Frontal cortex (tissue), 4 donors: Measurements from ENCODE around the gene APLP1. TPM values are rescaled to one million over a fixed set of nuclear protein-coding genes. Genes with fewer than 3 reads are reported as not detected.
"Not testable (repeated sequence)": the region's sequence is repeated elsewhere in the genome, so short reads cannot be mapped to it uniquely, and the experiment has no call there.

Experiments
- DNase-seq, 2 donors: peaks; one replicate each; pipeline ENCODE4 v3.0.0; 2012; ENCODE audit warnings: low spot score in 2 of 2
- FAIRE-seq: peaks from 2 replicates; lab custom pipeline; 2012; peaks lifted over from hg19 to GRCh38; lab: Jason Lieb, UNC
- total RNA-seq: library from RNA; depleted of rRNA; stranded (reverse); fragments of >200 nt; gene quantifications from one replicate; pipeline ENCODE4 v1.2.3, GENCODE V29; 2014
- donor health status: control.
- donor health status: control.
- donor health status: control.

The APLP1 gene
- total RNA-seq = 214 TPM

GRCh38 chr19:35868172-35868822 is at the start of gene APLP1:
Gene APLP1, plus strand, starts transcription at chr19:35868574. Its CDS starts 63 bp downstream, at chr19:35868637.
- no peak for FAIRE-seq
- peak; percentile 81 to 88 for DNase-seq

DNA sequence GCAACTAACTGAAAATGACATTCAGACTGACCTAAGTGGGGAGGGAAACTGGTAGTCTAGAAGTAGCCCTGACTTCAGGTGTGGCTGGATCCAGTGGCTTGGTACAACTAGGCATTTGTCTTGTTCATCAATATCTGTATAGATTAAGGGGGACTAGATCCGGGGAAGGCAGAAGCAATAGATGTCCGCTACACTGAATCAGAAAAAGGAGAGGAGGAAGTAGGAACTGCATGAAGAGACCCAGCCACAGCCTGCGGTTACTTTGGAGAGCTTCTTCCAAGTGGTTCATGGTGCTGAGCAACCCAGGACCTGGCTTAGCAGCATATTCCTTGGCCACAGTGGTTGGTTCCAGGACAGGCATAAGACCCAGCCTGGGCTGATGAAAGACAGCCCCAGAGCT is 45.8 kb upstream of the APLP1 start:
- FAIRE-seq (no peak), DNase-seq (no peak)

DNA sequence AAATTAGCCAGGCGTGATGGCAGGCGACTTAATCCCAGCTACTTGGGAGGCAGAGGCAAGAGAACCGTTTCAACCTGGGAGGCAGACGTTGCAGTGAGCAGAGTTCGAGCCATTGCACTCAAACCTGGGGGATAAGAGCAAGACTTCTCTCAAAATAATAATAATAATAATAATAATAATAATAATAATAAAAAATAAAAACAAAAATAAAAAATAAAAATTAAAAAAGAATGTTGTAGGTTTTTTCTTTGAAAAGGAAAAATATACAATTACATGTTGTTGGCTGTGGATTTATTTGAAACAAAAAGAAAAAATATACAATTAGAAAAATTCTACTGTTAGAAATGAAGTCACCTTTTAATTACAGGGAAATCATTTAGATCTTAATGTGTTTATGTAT is 44.2 kb upstream of the APLP1 start:
- FAIRE-seq (no peak), DNase-seq (no peak)

DNA sequence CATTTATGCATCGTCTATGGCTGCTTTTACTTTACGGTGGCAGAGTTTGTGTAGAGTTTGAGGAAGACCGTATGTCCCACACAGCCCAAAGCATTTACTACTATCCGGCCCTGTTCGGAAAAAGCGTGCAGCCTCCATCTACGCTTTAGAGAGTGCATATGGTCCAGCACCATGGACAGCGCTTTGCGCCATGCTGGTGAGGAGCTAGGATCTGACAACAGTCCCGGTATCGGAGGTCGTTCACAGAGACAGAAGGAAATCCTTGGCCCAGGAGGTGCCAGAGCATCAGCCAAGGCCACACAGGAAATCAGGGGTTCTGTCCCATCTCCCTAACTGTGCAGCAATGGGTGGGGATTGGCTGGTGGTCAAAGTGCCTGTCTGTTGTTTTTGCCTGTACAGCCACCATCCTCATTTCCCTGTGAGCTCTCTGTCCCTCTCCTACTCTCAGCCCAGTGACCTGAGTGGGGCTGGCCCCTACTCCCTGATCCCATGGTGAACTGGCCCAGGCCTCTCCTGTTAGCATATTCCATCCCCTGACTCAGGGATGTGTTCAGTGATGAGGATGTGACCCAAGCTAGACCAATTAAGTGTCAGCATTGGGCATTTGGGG is 39.6 kb upstream of the APLP1 start:
- no peak for DNase-seq

GRCh38 chr19:35830986-35831385 is 37.4 kb upstream of the APLP1 start:
- DNase-seq (no peak), FAIRE-seq (no peak)

More for the DNA sequence above, 39.6 kb upstream of the APLP1 start:
- no peak for FAIRE-seq

GRCh38 chr19:35832054-35832453 is 36.3 kb upstream of the APLP1 start:
- DNase-seq (no peak), FAIRE-seq (no peak)

DNA sequence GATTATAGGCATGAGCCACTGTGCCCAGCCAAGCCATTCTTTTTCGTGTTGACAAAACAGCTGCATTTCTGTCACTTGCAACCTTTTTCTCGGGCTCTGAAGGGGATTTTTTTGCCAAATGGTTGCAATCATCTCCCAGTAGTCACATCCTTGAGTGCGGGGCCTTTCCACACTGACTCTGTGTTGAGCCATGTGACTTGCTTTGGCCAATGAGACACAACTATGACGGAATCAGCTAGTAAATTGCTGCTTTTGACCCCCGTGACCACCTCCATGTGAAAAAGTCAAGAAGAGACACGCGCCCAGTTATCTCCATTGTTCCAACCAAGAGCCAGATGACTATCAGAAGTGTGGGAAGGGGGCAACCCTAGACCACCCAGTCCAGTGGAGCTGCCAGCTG is 34.4 kb upstream of the APLP1 start:
- DNase-seq (no peak), FAIRE-seq (no peak)

DNA sequence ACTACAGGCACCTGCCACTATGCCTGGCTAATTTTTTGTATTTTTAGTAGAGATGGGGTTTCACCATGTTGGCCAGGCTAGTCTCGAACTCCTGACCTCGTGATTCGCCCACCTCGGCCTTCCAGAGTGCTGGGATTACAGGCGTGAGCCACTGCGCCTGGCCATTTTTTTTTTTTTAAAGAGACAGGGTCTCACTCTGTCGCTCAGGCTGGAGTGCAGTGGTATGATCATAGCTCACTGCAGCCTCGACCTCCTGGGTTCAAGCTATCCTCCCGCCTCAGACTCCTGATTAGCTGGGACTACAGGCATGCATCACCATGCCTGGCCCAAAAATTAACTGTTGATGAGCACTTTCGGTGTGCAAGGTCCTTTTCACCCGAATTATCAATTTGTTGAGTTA is 32.3 kb upstream of the APLP1 start:
- not testable (repeated sequence) for FAIRE-seq, DNase-seq

DNA sequence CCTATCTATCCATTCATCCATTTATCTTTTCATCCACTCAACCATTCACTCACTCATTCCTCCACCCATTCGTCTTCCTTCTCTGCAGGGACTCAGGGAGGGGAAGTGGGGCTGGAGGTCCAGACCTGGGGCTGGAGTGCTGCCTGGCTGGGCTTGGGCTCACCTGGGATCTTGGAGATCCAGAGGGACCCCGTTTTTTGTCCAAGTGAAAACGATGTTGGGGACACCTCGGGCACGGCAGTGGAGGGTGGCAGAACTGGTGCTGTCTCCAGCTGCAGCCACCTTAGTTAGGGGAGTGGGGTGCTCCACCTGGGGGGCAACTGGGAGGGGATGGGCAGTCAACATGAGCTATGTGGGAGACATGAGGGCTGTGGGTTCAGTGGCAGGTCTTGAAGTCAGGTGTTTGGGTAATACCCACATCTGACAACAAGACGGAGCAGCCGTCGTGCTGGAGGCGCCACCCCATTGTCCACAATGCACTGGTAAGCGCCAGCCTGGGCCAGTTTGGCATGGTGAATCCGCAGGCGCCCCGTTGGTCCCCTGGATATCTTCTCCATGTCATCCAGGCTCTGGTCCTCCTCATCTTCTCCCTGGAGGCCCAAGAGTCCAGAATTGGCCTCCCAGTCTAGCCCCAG is 26.3 kb upstream of the APLP1 start:
- FAIRE-seq (no peak), DNase-seq (no peak)

GRCh38 chr19:35842666-35843272 is 25.6 kb upstream of the APLP1 start:
- DNase-seq (no peak), FAIRE-seq (no peak)

DNA sequence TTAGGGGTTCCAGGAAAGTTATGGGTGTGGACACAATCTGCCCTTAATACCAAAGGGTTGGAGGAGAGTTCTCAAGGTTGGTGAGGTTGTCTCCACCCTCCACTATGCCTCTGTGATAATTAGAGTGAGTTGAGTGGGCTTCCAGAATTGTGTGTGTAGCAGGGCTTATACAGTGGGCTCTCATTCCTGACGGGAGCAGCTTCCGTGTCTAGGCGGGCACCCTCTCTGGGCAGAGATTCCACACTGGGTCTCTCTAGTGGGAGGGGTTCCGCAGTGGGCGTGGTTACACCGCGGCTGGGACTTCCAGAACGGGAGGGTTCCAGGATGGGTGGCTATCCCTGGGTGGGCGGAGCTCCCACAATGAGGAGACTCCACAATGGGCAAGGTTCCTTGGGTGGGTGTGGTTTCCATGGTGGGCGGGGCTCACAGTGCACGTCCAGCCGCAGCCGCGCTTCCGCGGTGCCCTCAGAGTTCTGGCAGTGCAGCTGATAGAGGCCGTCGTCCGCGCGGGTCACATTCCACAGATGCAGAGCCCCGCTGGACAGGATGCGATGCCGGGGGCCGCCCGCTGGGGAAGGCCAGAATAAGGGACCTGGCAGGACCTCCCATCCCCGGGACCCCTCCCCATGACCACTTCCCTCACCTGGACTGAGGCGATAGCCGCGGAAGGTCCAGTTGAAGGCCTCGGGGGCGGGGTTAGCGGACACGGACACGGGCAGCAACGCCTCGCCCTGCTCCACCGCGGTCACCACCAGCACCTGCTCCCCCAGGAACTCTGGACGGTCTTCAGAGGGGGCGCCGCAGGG is 24.5 kb upstream of the APLP1 start:
- FAIRE-seq (no peak), DNase-seq (no peak)

GRCh38 chr19:35844482-35845214 is 23.7 kb upstream of the APLP1 start:
- no peak for FAIRE-seq
- no peak for DNase-seq

DNA sequence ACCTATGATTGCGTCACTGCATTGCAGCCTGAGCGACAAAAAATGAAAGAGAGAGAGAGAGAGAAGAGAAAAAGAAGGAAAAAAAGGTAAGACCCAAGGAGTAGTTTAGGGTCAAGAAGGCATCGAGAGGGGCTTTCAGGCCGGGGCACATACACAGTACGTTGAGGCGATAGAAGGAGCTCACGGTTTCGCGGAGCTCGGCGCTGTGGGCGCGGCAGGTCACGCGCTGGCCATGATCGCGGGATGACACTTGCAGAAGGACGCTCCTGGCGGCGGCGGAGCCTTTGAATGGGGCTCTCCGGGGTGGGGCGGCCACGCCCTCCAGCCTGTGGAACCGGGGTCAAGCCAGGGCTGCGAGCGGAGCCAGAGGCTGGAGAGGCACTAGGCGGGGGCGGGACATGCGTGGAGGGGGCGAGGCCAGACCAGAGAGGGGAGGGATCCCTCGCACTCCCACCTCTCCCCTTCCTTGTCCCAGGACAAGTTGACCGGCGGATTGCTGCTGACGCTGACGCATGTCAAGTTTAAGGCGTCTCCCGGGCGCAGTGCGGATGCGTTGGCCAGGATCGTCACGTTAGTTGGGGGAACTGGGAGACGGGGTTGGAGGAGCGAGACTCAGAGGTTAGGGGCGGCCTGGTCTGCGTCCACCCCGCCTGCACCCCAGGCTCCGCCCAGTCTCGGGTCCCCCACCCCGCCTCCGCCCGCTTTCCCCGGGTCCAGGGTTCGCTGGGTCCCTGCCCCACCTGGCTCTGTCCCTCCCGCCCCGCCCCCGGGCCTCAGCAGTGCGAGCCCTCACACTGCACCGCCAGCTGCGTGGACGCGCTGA is 22.9 kb upstream of the APLP1 start:
- peak in 1 of 2 donors; percentile 63 for DNase-seq
- FAIRE-seq = no peak

DNA sequence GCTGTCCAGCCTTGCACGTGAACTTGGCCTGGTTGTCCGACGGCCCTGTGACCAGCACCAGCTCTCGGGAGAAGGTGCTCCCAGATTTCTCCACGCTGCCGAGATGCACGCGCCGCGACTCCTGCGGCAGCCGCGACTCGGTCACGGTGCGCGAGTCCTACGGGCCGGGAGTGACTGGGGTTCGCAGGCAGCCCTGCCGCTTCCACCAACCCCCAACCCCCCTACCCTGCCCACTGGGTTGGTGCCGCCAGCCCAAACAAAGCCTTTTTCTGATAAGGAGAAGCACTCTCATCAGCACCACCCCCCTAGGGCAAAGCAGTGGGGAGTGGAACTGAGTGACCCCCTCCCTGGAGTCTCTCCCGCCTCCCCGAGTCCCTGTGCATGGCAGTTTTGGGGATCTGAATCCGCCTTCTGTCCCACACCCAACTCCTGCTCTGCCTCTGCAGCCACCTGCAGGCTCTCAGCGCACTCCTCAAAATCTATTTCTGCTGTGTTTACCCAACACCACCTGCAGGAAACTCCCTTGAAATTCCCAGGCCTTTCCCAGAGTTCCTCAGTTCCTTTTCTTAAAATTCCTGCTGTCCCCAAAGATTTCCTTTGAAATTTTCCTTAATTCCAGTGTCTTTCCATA is 22.2 kb upstream of the APLP1 start:
- FAIRE-seq (no peak), DNase-seq (peak in 1 of 2 donors; percentile 47)

DNA sequence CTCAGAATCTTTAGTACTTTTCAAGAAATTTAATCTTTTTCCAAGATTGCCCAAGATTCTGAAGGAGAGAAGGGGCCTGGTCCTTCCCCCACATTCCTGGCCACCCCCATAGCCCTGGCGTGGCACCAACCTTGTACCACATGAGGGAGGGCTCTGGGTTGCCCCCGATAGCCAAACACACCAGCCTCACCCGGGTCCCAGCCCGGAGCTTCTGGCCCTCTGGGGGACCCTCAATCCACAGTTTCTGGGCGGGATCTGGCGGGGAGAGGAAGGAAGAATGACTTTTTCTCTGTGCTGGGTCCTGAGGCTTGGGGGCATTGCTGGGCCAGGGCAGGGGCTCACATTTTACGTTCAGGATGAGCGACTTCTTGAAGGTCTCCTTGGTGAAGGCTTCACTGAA is 20.5 kb upstream of the APLP1 start:
- FAIRE-seq (no peak), DNase-seq (no peak)

- DNase-seq = no peak
- FAIRE-seq = no peak
Observed at GRCh38 chr19:35848486-35848885, 19.9 kb upstream of the APLP1 start.

GRCh38 chr19:35848919-35849505 is 19.4 kb upstream of the APLP1 start:
- FAIRE-seq (no peak), DNase-seq (no peak)
